CD4-positive, alpha-beta T cell treated with Interleukin-17A for 4 hours (primary cell): ENCODE data around the gene PPM1K.

Experiments
- DNase-seq: peaks from one replicate; pipeline ENCODE4 v3.0.0-alpha.2; 2020; ENCODE audit warnings: mixed read lengths

Gene PPM1K

GRCh38 chr4:88216395-88216794 is 68.0 kb downstream of the PPM1K start:
- DNase-seq, result no peak

DNA sequence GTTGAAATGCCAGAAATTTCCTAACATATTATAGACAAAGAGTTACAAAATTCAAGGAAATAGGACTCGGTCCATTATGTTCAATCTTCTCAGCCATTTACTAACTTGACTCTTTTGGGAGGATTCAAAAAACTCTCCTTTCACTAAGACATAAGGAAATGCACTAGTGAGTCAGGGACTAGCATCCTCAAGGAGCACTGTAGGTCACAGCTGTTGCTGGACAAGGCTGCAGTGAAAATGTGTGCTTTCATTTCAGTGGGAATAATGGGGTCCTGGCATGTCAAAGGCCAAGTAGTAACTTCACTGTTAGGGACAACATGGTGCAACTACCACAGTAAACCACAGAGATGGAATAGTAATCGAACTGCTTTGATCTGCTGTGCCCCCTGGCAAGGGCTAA is 69.0 kb downstream of the PPM1K start:
- no peak for DNase-seq

DNA sequence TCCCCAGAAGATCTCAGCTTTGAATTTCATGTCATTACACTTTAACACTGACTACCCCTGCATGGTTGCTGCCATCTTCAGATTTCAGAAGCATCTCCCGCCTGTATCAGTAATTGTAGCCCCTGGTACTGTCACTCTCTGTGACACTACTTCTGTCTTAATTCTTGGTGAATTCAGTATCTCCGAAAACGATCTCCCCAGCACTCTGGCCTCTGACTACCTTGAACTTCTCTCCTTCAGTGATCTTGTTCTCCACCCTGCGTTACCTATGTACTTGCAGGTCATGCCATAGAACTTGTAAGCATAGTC is 72.2 kb downstream of the PPM1K start:
- no peak for DNase-seq

DNA sequence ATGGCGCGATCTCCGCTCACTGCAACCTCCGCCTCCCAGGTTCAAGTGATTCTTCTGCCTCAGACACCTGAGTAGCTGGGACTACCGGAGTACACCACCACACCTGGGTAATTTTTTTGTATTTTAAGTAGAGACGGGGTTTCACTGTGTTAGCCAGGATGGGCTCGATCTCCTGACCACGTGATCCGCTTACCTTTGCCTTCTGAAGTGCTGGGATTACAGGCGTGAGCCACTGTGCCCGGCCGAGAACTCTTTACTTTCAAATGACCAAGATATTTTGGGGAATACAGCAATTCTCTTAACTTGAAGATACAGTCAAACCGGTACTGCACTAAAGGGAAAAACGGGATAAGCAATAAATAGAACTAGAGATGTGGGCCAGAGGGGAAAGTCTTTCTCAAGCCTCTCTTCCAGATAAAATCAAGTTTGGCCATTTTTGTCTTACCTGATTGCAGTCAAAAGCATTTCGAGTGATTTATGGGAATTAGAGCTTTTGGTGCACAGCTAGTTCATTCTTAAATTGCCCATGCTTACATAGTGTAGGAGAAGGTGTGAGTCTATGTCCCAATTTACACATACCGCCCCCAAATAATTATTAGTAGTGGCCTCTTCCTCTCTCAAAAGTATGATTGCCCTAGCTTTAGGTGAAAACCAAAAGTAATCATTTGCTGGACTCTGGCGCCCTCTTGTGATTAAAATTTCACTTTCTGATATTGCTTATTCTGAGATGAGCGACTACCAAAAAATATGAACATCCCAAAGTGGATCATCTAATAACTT is 72.7 kb downstream of the PPM1K start:
- DNase-seq, result peak; percentile 59

GRCh38 chr4:88208156-88208555 is 76.2 kb downstream of the PPM1K start:
- DNase-seq, result no peak
